Activated T-cell treated with anti-CD3 and anti-CD28 coated beads for 4 hours (primary cell): Measurements from ENCODE around the gene CNOT8.
A peak's percentile ranks its signal among the peaks of the same experiment; 100 is the strongest.

Experiments used
- DNase-seq: peaks from one replicate; pipeline ENCODE4 v3.0.0-alpha.2; 2020

Gene CNOT8

GRCh38 chr5:154836225-154836624 lies 22.2 kb upstream of the CNOT8 start:
- no peak for DNase-seq

DNA sequence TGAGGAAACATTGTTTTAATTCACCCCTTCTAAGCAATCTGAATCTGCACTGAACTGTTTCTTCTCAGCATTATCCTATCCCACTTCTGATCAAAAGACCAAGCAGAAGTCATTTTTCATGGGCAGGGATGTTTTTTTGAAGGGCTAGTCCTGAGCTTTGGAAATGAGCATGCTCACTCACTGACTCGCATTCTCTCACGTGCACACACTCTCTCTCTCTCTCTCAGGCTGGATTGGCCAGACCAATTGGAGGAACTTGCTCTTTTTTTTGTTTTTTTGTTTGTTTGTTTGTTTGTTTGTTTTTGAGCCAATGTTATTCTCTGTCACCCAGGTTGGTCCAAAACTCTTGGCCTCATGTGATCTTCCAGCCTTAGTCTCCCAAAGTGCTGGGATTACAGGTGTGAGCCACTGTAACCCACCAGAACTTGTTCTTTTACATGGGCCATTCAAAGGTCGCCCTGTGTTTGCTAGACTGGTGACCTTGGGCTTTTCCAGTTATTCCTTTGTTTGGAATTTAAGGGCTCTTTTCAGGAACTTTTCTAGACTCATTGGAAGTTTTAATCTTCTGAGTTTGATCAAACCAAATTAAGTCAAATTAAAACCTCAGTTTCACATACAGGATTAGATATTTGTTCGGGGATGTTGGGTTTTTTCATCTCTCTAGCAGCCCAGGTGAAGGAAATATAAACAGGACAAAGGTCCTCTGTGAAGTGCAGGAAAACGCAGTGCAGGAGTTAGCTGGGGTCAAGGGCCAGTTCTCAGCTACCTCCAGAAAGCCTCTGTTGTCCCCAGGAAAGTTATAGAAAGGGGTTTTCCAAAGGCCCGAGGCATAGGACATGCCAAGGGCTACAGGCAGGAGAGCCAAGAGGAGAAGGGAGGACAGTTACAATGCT lies 21.2 kb upstream of the CNOT8 start:
- DNase-seq, result no peak

DNA sequence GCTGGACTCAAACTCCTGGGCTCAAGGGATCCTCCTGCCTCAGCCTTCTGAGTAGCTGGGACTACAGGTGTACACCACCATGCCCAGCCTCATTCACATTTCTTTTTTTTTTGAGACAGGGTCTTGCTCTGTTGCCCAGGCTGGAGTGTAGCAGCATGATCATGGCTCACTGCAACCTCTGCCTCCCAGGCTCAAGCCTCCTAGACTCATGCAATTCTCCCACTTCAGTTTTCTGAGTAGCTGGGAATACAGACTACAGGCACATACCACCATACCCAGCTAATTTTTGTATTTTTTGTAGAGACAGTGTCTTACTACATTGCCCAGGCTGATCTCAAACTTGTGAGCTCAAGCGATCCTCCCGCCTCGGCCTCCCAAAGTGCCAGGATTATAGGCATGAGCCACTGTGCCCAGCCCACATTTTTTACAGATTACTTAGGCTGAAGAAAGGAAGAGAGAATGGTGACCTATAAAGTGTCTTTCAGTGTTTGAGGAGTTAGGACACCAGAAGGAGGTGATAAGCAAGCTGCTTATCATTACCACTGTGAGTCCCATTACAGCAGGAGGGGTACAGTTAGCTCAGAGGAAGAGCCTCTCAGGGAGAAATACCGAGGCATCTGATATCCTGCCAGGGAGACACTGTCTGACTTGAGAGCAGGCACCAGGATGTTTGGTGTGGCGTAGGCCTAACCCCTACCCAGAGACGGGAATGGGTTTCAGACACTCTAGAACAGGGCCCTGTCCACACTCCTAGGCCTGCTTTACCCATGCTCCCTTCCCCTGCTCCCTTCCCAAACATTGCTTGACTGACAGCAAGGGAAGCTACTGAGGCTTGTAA lies 17.8 kb upstream of the CNOT8 start:
- no peak for DNase-seq

- DNase-seq, result no peak
Observed at GRCh38 chr5:154841273-154841661, 17.2 kb upstream of the CNOT8 start.

GRCh38 chr5:154842689-154843530 lies 15.5 kb upstream of the CNOT8 start:
- DNase-seq, result no peak

GRCh38 chr5:154844809-154845208 lies 13.6 kb upstream of the CNOT8 start:
- DNase-seq, result no peak

- DNase-seq, result no peak
Observed at GRCh38 chr5:154849264-154849785, 9.1 kb upstream of the CNOT8 start.

- no peak for DNase-seq
Observed at GRCh38 chr5:154849791-154850201, 8.6 kb upstream of the CNOT8 start.

- no peak for DNase-seq
Observed at GRCh38 chr5:154850255-154851062, 8.0 kb upstream of the CNOT8 start, which contains the start of gene FAXDC2. Gene FAXDC2, minus strand, starts transcription at chr5:154850603. Its CDS starts 12,425 bp downstream, at chr5:154838178.

GRCh38 chr5:154851351-154851750 lies 7.1 kb upstream of the CNOT8 start:
- DNase-seq, result no peak

DNA sequence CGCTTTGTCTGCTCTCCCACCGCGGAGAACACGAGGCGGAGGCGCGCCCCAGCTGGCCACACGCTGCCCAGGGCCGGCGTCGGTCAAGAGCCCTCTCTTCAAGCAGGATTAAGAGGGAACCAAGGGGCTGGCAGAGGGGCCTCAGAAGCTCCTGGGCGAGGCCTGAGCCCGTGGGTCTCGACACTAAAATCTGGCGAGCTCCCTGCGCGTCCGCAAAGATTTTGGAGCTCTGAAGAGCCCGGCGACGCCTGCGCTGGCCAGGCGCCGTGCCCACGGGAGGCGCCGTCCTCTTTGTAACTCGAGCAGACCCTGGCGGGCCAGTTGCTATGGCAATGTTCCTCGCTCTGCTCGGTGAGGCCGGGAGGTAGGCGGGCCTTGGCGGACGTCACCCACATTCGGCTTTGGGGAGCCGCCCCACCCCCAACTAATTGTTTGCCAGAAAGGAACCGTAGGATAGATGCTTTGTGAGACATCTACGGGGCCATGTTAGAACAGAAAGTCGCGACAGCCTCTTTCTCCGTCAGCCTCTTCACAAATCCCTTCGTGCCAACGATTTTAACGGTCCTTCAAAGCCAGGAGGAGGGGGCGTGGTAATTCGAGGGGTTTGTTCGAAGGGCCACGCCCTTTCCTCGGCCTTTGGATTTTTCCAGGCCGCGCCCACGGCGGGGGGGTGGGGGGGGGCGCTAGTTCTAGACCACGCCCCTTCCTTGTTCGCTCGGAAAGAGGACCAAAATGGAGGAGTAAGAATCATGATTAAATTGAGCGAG lies 714 bp upstream of the CNOT8 start:
- peak; percentile 79 for DNase-seq

- no peak for DNase-seq
Observed at GRCh38 chr5:154858972-154859871, 795 bp downstream of the CNOT8 start.

DNA sequence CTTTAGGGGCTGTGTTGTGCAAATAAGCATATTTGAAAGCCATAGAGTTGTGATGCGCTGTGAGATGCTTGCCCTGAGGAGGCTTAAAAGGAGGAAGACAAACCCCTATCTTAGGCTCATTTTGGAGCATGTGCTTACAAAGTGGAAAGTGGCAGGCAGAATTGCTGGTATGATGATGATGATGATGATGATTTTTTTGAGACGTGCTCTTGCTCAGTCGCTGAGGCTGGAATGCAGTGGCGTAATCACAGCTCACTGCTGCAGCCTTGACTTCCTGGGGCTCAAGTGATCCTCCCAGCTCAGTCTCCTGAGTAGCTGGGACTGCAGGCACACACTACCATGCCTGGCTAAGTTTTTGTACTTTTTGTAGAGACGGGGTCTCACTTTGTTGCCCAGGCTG lies 1.7 kb downstream of the CNOT8 start:
- DNase-seq, result no peak

DNA sequence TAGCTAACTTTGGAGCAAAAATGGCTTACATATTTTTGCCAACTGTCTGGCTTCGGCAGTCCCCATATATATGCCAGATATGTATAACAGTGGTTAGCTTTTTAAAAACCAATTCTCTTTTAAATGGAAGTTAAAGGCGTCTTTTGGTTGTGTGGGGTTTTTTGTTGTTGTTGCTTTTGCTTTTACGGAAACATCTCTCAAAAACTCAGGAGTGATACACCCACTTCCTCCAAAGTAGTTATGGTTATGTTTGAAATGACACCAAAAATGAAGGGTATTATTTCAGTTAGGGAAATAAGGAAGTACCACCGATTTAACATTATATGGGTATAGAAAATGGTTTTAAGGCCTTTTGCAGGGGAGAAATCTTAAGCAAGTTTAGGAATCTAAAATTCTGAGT lies 2.3 kb downstream of the CNOT8 start:
- no peak for DNase-seq

- DNase-seq, result no peak
Observed at GRCh38 chr5:154861946-154862345, 3.5 kb downstream of the CNOT8 start.

DNA sequence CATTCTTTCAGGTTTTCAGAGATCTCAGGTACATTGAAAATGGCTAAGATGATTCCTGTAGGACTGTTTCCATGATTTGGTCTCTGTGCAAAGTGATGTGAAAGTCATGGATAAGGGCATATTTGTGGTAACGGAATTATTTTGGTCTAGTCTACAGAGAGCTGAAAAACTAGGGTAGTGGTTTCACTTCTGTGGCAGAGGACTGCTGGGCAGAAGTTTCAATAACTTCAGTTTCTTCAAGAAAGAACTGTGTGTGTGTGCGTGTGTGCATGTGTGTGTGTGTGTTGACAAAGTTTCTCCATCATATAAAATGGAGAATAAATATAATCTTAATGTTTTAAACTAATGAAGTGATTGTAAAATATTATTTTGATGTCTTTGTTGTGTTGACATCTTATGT lies 4.3 kb downstream of the CNOT8 start:
- no peak for DNase-seq

DNA sequence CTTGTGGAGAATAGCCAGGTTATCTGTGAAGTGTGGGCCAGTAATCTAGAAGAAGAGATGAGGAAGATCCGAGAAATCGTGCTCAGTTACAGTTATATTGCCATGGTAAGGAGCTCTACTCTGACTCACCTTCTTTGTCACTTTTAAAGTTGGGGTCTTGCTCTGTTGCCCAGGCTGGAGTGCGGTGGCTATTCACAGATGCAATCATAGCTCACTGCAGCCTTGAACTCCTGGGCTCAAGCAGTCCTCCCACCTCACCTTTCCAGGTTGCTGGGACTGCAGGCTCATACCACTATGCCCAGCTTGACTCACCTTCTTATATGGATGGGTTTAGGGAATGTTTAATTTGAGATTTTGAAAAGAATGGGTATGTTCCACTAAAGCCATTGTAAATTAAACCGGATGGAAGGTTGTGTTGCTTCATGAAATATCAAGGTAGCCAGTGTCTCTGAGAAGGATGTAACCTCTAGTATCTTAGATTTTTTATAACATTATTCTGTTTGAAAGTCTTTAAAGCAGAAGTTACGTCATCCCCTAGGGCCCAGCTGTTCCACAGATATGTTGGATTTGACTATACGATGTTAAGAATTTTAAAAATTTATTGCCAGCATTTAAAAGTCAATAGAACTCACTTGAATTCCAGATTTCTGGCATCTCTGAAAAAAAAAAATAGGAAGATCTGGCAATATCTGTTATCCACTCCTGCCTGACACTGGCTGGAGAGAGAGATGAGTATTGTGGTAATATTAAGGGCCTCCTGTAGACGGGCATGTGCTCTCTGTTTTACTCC lies 5.1 kb downstream of the CNOT8 start:
- no peak for DNase-seq

- no peak for DNase-seq
Observed at GRCh38 chr5:154865466-154866184, 7.2 kb downstream of the CNOT8 start.
